ENCODE results near the gene SLC6A17. TPM values are rescaled to one million over a fixed set of nuclear protein-coding genes. Genes with fewer than 3 reads are reported as not detected.

SLC6A17 gene
- total RNA-seq, 5 donors from 2014 or later (not counting 1 experiment from before 2014, with no cell fraction given), result not detected

- Mint-ChIP-seq H3K4me1 (peaks cover 47 to 48% (median 48%) of the 10 kb centered on the region in 3 donors), H3K36me3 (no peaks in the 10 kb centered on the region), H3K27me3 (no peaks in the 10 kb centered on the region), H3K9me3 (no peaks in the 10 kb centered on the region), H3K4me3 (peak overlapping the region in 2 of 3 donors; percentile 17 to 37), H3K27ac (peak overlapping the region; percentile 79 to 86)
- Histone ChIP-seq H3K9me3 (no peaks in the 10 kb centered on the region), H3K36me3 (ENCODE audit: control insufficient read depth in 2 of 2, extremely low read depth in 1 of 2, insufficient read depth in 1 of 2, low read length in 1 of 2) (no peaks in the 10 kb centered on the region), H3K27ac (ENCODE audit: low read length) (no peak overlapping the region), H3K4me1 (ENCODE audit: control insufficient read depth in 1 of 2, extremely low read depth in 1 of 2, insufficient read depth in 2 of 2, low read length in 2 of 2) (peaks cover 13 to 56% of the 10 kb centered on the region in 2 experiments), H3K27me3 (replicated peaks in 1 of 2; ENCODE audit: control insufficient read depth in 2 of 2, extremely low read depth in 1 of 2, insufficient read depth in 2 of 2, low read length in 1 of 2) (peaks cover 0 to 13% of the 10 kb centered on the region in 2 experiments), H3K4me3 (ENCODE audit: control insufficient read depth in 1 of 2, extremely low read depth in 1 of 2, low read length in 1 of 2) (no peak overlapping the region)
- WGBS (ENCODE audit: insufficient coverage), result 55% methylated on average over 4 of the region's 5 CpGs
- ATAC-seq (replicated peaks in 1 of 4) (peak; percentile 18 to 31 (median 20)), DNase-seq (peak; percentile 55 to 88 (median 75))
- CTCF ChIA-PET, result interaction anchor here (0.5 to 10.0 kb wide), 28 partner anchors 11 to 1515 kb away, joined by 3 to 181 read pairs (median 6); partner anchors contain the start of genes PRPF38B (in 1 of the 2) and RBM15 (in 1 of the 2)
- POLR2A ChIA-PET, result no interaction called here
Observed at GRCh38 chr1:110207831-110208230, 57.5 kb downstream of the SLC6A17 start.

DNA sequence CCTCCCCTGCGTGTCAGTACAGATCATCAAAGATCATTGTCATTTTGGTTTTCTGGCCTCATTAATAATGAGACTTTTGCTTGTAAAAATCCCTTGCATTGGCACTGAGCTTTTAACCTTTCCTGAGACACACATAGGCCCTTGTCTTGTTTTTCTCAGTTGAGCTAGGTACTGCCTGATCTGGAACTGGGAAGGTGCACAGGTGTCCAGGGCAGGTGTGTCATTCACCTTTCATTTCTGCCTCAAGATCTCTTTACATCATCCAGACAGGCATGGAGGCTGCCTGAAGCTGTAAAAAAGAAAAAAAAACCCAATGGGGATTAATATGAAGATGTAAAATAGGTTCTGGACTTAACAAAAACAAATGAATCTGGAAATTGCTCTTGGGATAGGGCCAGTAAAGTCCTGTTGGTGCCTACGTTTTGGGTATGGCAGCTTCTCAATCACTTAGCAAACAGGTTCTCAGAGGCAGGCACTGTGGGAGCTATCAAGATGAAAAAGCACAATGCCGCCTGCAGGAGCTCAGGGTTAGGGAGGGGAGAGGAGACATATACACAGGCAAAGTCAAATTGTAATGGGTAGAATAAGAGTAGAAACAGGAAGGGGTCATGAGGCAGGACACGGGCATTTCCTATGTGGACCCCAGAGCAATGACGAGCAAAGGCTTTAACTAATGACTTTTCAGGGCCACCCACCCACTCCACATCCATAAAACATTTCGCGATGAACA lies 58.8 kb downstream of the SLC6A17 start:
- 63% methylated on average over 3 of the region's 7 CpGs for WGBS (ENCODE audit: insufficient coverage)
- Histone ChIP-seq H3K27ac (ENCODE audit: low read length) (peak overlapping the region; percentile 93), H3K4me1 (ENCODE audit: control insufficient read depth in 1 of 2, extremely low read depth in 1 of 2, insufficient read depth in 2 of 2, low read length in 2 of 2) (peaks cover 8 to 52% of the 10 kb centered on the region in 2 experiments), H3K27me3 (replicated peaks in 1 of 2; ENCODE audit: control insufficient read depth in 2 of 2, extremely low read depth in 1 of 2, insufficient read depth in 2 of 2, low read length in 1 of 2) (peaks cover 0 to 13% of the 10 kb centered on the region in 2 experiments), H3K9me3 (no peaks in the 10 kb centered on the region), H3K36me3 (ENCODE audit: control insufficient read depth in 2 of 2, extremely low read depth in 1 of 2, insufficient read depth in 1 of 2, low read length in 1 of 2) (no peaks in the 10 kb centered on the region), H3K4me3 (ENCODE audit: control insufficient read depth in 1 of 2, extremely low read depth in 1 of 2, low read length in 1 of 2) (peak overlapping the region; percentile 49 to 56)
- CTCF ChIA-PET, result interaction anchor here (0.6 to 10.0 kb wide), 27 partner anchors 12 to 988 kb away, joined by 3 to 181 read pairs (median 6); partner anchors contain the start of gene RBM15 (in 1 of the 2)
- Mint-ChIP-seq H3K4me3 (peak overlapping the region; percentile 76 to 86 (median 85)), H3K9me3 (no peaks in the 10 kb centered on the region), H3K4me1 (peaks cover 48 to 53% (median 49%) of the 10 kb centered on the region in 3 donors), H3K27ac (peak overlapping the region; percentile 91 to 94), H3K36me3 (no peaks in the 10 kb centered on the region), H3K27me3 (no peaks in the 10 kb centered on the region)
- ATAC-seq (replicated peaks in 1 of 4) (no peak), DNase-seq (peak in 2 of 35 experiments; percentile 14 to 23)
- POLR2A ChIA-PET, result interaction anchor here (0.6 kb wide), 2 partner anchors 55 to 254 kb away, joined by 3 to 4 read pairs; no protein-coding TSS in a partner anchor

DNA sequence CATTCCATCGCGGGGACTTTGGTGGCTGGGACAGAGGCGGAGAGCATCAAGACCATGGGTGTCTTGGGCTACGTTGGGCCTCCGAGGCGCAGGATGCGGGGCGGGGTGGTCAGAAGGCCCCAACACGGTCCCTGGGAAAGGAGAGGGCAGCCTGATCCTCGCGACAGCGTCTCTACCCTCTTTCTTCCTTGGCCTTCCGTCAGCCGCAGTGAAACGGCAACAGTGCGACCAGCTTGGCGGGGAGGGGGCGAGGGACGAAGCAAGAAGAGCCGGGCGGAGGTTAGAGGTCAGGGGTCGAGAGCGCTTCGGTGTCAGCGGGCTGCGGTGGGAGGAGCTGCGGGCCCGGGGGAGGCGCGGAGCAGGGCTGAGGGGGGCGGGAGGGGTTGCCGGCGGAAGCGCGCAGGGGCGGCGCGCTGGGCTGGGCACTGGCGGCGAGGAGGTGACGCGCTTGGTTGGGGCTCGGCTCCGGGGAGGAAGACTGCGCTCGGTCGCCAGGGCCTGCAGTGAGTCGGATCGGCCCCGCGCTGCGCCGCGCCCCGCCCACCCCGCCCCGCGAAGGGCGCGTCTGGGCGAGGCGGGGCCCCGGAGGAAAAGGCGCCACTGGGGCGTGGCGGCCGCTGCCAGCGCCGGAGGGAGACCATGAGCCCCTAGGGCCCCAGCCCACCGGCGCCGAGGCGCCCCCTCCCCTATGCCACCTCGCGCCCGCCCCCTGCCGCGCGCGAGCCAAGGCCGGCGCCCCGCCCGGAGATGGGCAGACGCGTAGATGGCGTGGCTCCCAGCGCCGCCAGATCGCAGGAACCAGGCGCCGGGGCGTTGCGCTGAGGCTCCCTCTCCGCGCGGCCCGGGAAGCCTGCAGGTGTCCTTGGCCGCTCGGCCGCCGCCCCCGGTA lies 59.7 kb downstream of the SLC6A17 start, which contains the start of gene KCNC4:
Gene KCNC4, plus strand, starts transcription at position 600 of the 889 bp plus-strand sequence. CDS start 1,186 bp downstream, outside the sequence.
- H3K4me1 Mint-ChIP-seq, result peaks cover 56 to 60% (median 57%) of the 10 kb centered on the region in 3 donors
- CTCF ChIA-PET, result interaction anchor here (1.0 to 10.0 kb wide), 8 partner anchors 34 to 707 kb away, joined by 3 to 181 read pairs (median 13); partner anchors contain the start of gene RBM15 (in 1 of the 2)
- H3K9me3 ChIP-seq, result no peaks in the 10 kb centered on the region
- peak within 1 kb of the TSS; percentile 91 to 94 for H3K27ac Mint-ChIP-seq
- H3K36me3 Mint-ChIP-seq, result no peaks in the 10 kb centered on the region
- H3K4me3 ChIP-seq (ENCODE audit: control insufficient read depth in 1 of 2, extremely low read depth in 1 of 2, low read length in 1 of 2), result peak within 1 kb of the TSS; percentile 67 to 76
- H3K9me3 Mint-ChIP-seq, result no peaks in the 10 kb centered on the region
- H3K27ac ChIP-seq (ENCODE audit: low read length), result peak within 1 kb of the TSS; percentile 93
- H3K4me3 Mint-ChIP-seq, result peak within 1 kb of the TSS; percentile 79 to 90 (median 86)
- peaks cover 8 to 52% of the 10 kb centered on the region in 2 experiments for H3K4me1 ChIP-seq (ENCODE audit: control insufficient read depth in 1 of 2, extremely low read depth in 1 of 2, insufficient read depth in 2 of 2, low read length in 2 of 2)
- POLR2A ChIA-PET, result interaction anchor here in 1 of 2 donors (1.0 kb wide), 1 partner anchor 129 kb away, joined by 3 read pairs; the partner anchor contains the start of gene RBM15
- H3K27me3 Mint-ChIP-seq, result no peaks in the 10 kb centered on the region
- no peaks in the 10 kb centered on the region for H3K36me3 ChIP-seq (ENCODE audit: control insufficient read depth in 2 of 2, extremely low read depth in 1 of 2, insufficient read depth in 1 of 2, low read length in 1 of 2)
- 4% methylated on average over 92 of the region's 103 CpGs for WGBS (ENCODE audit: insufficient coverage)
- H3K27me3 ChIP-seq (replicated peaks in 1 of 2; ENCODE audit: control insufficient read depth in 2 of 2, extremely low read depth in 1 of 2, insufficient read depth in 2 of 2, low read length in 1 of 2), result peaks cover 0 to 13% of the 10 kb centered on the region in 2 experiments
- ATAC-seq (replicated peaks in 1 of 4) (peak; percentile 87 to 91 (median 88)), DNase-seq (peak; percentile 81 to 96 (median 90))

DNA sequence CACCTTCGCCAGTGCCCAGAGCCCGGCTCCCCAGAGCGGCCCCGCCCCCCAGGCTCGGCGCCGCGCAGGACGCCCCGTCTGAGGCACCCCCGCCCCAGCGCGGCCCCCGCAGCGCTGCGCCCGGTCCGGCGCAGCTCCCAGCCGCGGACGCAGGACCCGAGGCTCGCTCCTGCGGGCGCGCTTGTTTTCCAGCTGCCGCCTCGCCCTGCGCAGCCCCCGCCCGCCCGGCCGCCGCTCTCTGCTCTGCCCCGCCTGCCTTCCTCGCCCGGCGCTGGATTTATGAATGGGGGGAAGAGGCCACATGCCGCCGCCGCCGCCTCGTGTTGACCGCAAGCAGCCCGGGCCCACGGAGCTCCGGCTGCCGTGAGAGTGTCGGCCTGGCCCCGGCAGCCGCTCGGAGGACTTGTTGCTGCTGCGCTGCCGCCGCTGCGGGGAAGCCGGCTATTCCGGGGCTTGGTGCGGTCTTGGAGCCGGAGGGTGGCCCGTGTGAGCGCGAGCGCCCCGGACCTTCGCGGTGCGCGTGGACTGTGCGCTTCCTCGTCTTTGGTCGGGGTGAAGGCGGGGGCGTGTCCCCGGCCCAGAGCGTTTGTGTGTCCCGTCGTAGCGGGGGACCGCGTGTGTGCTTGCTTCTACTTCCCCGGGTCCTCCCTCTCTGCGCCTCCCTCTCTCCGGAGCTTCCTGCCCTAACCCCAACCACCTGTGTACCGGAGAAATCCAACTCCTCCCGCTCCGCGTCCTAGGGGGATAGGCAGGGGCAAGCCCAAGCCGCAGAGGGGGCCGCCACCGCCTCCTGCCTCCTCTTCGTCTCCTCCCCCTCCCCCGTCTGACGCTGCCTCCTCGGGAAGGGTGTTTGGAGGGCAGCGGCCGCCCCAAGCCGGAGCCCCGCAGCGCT lies 60.6 kb downstream of the SLC6A17 start:
- CTCF ChIA-PET, result interaction anchor here in 1 of 2 donors (1.8 to 10.0 kb wide), 2 partner anchors 8 to 105 kb away, joined by 7 to 181 read pairs; no protein-coding TSS in a partner anchor
- Mint-ChIP-seq H3K4me1 (peaks cover 58 to 62% (median 60%) of the 10 kb centered on the region in 3 donors), H3K4me3 (peak overlapping the region; percentile 79 to 90 (median 86)), H3K27me3 (no peaks in the 10 kb centered on the region), H3K36me3 (no peaks in the 10 kb centered on the region), H3K9me3 (no peaks in the 10 kb centered on the region), H3K27ac (peak overlapping the region; percentile 73 to 78)
- POLR2A ChIA-PET, result interaction anchor here in 1 of 2 donors (1.0 kb wide), 1 partner anchor 128 kb away, joined by 3 read pairs; the partner anchor contains the start of gene RBM15
- H3K27ac ChIP-seq (ENCODE audit: low read length), result no peak overlapping the region
- WGBS (ENCODE audit: insufficient coverage), result under 1% methylated on average over 88 of the region's 101 CpGs
- DNase-seq (peak; percentile 10 to 67 (median 37)), ATAC-seq (replicated peaks in 1 of 4) (peak; percentile 8 to 22 (median 18))
- peak overlapping the region; percentile 67 to 76 for H3K4me3 ChIP-seq (ENCODE audit: control insufficient read depth in 1 of 2, extremely low read depth in 1 of 2, low read length in 1 of 2)
- H3K36me3 ChIP-seq (ENCODE audit: control insufficient read depth in 2 of 2, extremely low read depth in 1 of 2, insufficient read depth in 1 of 2, low read length in 1 of 2), result no peaks in the 10 kb centered on the region
- H3K27me3 ChIP-seq (replicated peaks in 1 of 2; ENCODE audit: control insufficient read depth in 2 of 2, extremely low read depth in 1 of 2, insufficient read depth in 2 of 2, low read length in 1 of 2), result peaks cover 0 to 13% of the 10 kb centered on the region in 2 experiments
- H3K9me3 ChIP-seq, result no peaks in the 10 kb centered on the region
- peaks cover 8 to 52% of the 10 kb centered on the region in 2 experiments for H3K4me1 ChIP-seq (ENCODE audit: control insufficient read depth in 1 of 2, extremely low read depth in 1 of 2, insufficient read depth in 2 of 2, low read length in 2 of 2)

DNA sequence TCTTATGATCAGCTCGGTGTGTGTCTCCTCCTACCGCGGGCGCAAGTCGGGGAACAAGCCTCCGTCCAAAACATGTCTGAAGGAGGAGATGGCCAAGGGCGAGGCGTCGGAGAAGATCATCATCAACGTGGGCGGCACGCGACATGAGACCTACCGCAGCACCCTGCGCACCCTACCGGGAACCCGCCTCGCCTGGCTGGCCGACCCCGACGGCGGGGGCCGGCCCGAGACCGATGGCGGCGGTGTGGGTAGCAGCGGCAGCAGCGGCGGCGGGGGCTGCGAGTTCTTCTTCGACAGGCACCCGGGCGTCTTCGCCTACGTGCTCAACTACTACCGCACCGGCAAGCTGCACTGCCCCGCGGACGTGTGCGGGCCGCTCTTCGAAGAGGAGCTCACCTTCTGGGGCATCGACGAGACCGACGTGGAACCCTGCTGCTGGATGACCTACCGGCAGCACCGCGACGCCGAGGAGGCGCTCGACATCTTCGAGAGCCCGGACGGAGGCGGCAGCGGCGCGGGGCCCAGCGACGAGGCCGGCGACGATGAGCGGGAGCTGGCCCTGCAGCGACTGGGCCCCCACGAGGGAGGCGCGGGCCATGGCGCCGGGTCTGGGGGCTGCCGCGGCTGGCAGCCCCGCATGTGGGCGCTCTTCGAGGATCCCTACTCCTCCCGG lies 61.3 kb downstream of the SLC6A17 start:
- Mint-ChIP-seq H3K27me3 (no peaks in the 10 kb centered on the region), H3K4me1 (peaks cover 61 to 65% (median 62%) of the 10 kb centered on the region in 3 donors), H3K4me3 (peak overlapping the region; percentile 79 to 90 (median 86)), H3K9me3 (no peaks in the 10 kb centered on the region), H3K36me3 (no peaks in the 10 kb centered on the region), H3K27ac (peak overlapping the region; percentile 61 to 78)
- Histone ChIP-seq H3K4me1 (ENCODE audit: control insufficient read depth in 1 of 2, extremely low read depth in 1 of 2, insufficient read depth in 2 of 2, low read length in 2 of 2) (peaks cover 8 to 52% of the 10 kb centered on the region in 2 experiments), H3K9me3 (no peaks in the 10 kb centered on the region), H3K27ac (ENCODE audit: low read length) (no peak overlapping the region), H3K27me3 (replicated peaks in 1 of 2; ENCODE audit: control insufficient read depth in 2 of 2, extremely low read depth in 1 of 2, insufficient read depth in 2 of 2, low read length in 1 of 2) (peaks cover 0 to 13% of the 10 kb centered on the region in 2 experiments), H3K36me3 (ENCODE audit: control insufficient read depth in 2 of 2, extremely low read depth in 1 of 2, insufficient read depth in 1 of 2, low read length in 1 of 2) (peaks cover 0 to 6% of the 10 kb centered on the region in 2 donors), H3K4me3 (ENCODE audit: control insufficient read depth in 1 of 2, extremely low read depth in 1 of 2, low read length in 1 of 2) (peak overlapping the region; percentile 67 to 76)
- ChIA-PET POLR2A (no interaction called here), CTCF (interaction anchor here (0.7 to 1.8 kb wide), 5 partner anchors 9 to 253 kb away, joined by 3 to 7 read pairs (median 3); no protein-coding TSS in a partner anchor)
- DNase-seq, result peak in 14 of 35 experiments; percentile 3 to 57 (median 16)
- ATAC-seq (replicated peaks in 1 of 4), result no peak
- 16% methylated on average over 75 of the region's 81 CpGs for WGBS (ENCODE audit: insufficient coverage)

Measured in T-cell (primary cell).